ENCODE measurements around the gene FHIT. TPM values are rescaled to one million over a fixed set of nuclear protein-coding genes. Genes with fewer than 3 reads are reported as not detected.

FHIT gene
- total RNA-seq, 2 donors from 2014 or later: 6.8 to 12.3 TPM

- TF ChIP-seq CTCF (conservative IDR thresholded peaks at IDR 0.05): no peak
- no peak for DNase-seq
- Histone ChIP-seq H3K27me3 (ENCODE audit: control insufficient read depth, insufficient read depth, low read length, poor library complexity, severe bottlenecking) (no peaks in the 10 kb centered on the region), H3K4me1 (ENCODE audit: control insufficient read depth, insufficient read depth, low read length) (peaks cover 7% of the 10 kb centered on the region), H3K4me3 (ENCODE audit: low read length) (no peak overlapping the region), H3K36me3 (ENCODE audit: control insufficient read depth, insufficient read depth, low read length) (no peaks in the 10 kb centered on the region), H3K9ac (ENCODE audit: extremely low read depth, low read length, poor library complexity, severe bottlenecking) (no peak overlapping the region), H3K9me3 (ENCODE audit: control insufficient read depth, low read length) (no peaks in the 10 kb centered on the region), H3K27ac (ENCODE audit: low read depth, low read length) (no peak overlapping the region)
- H3K4me3 Mint-ChIP-seq: no peak overlapping the region
- no peak overlapping the region for H3K27ac Mint-ChIP-seq
- WGBS, 2 experiments (ENCODE audit: insufficient coverage in 1 of 2, insufficient read length in 1 of 2): 90 to 100% methylated on average over 1 of the region's 1 CpG
- no peaks in the 10 kb centered on the region for H3K36me3 Mint-ChIP-seq (ENCODE audit: low read depth)
- H3K4me1 Mint-ChIP-seq: peaks cover 30% of the 10 kb centered on the region
- H3K9me3 Mint-ChIP-seq: no peaks in the 10 kb centered on the region
- no peaks in the 10 kb centered on the region for H3K27me3 Mint-ChIP-seq (ENCODE audit: insufficient read depth)
Observed at GRCh38 chr3:59758672-59759071, 1492.6 kb downstream of the FHIT start.

- peaks cover 30% of the 10 kb centered on the region for H3K4me1 Mint-ChIP-seq
- 90 to 91% methylated on average over 5 of the region's 5 CpGs for WGBS, 2 experiments (ENCODE audit: insufficient coverage in 1 of 2, insufficient read length in 1 of 2)
- no peak overlapping the region for H3K4me3 Mint-ChIP-seq
- DNase-seq: no peak
- H3K27me3 Mint-ChIP-seq (ENCODE audit: insufficient read depth): peaks cover 2% of the 10 kb centered on the region
- H3K9ac ChIP-seq (ENCODE audit: extremely low read depth, low read length, poor library complexity, severe bottlenecking): no peak overlapping the region
- no peaks in the 10 kb centered on the region for H3K36me3 Mint-ChIP-seq (ENCODE audit: low read depth)
- no peaks in the 10 kb centered on the region for H3K36me3 ChIP-seq (ENCODE audit: control insufficient read depth, insufficient read depth, low read length)
- no peak for TF ChIP-seq CTCF (conservative IDR thresholded peaks at IDR 0.05)
- peaks cover 7% of the 10 kb centered on the region for H3K4me1 ChIP-seq (ENCODE audit: control insufficient read depth, insufficient read depth, low read length)
- no peaks in the 10 kb centered on the region for H3K27me3 ChIP-seq (ENCODE audit: control insufficient read depth, insufficient read depth, low read length, poor library complexity, severe bottlenecking)
- no peaks in the 10 kb centered on the region for H3K9me3 Mint-ChIP-seq
- no peak overlapping the region for H3K27ac ChIP-seq (ENCODE audit: low read depth, low read length)
- no peaks in the 10 kb centered on the region for H3K9me3 ChIP-seq (ENCODE audit: control insufficient read depth, low read length)
- H3K27ac Mint-ChIP-seq: no peak overlapping the region
- H3K4me3 ChIP-seq (ENCODE audit: low read length): no peak overlapping the region
Observed at GRCh38 chr3:59756934-59757333, 1494.3 kb downstream of the FHIT start.

GRCh38 chr3:59754456-59755129, 1496.7 kb downstream of the FHIT start:
- DNase-seq: no peak
- no peak overlapping the region for H3K4me3 ChIP-seq (ENCODE audit: low read length)
- TF ChIP-seq CTCF (conservative IDR thresholded peaks at IDR 0.05): no peak
- no peak overlapping the region for H3K9ac ChIP-seq (ENCODE audit: extremely low read depth, low read length, poor library complexity, severe bottlenecking)
- peaks cover 7% of the 10 kb centered on the region for H3K4me1 ChIP-seq (ENCODE audit: control insufficient read depth, insufficient read depth, low read length)
- 94 to 95% methylated on average over 2 to 4 of the region's 4 CpGs for WGBS, 2 experiments (ENCODE audit: insufficient coverage in 1 of 2, insufficient read length in 1 of 2)
- Mint-ChIP-seq H3K4me3 (no peak overlapping the region), H3K36me3 (ENCODE audit: low read depth) (no peaks in the 10 kb centered on the region), H3K9me3 (no peaks in the 10 kb centered on the region), H3K27ac (no peak overlapping the region), H3K27me3 (ENCODE audit: insufficient read depth) (peaks cover 6% of the 10 kb centered on the region), H3K4me1 (peaks cover 30% of the 10 kb centered on the region)
- no peak overlapping the region for H3K27ac ChIP-seq (ENCODE audit: low read depth, low read length)
- H3K9me3 ChIP-seq (ENCODE audit: control insufficient read depth, low read length): no peaks in the 10 kb centered on the region
- no peaks in the 10 kb centered on the region for H3K36me3 ChIP-seq (ENCODE audit: control insufficient read depth, insufficient read depth, low read length)
- H3K27me3 ChIP-seq (ENCODE audit: control insufficient read depth, insufficient read depth, low read length, poor library complexity, severe bottlenecking): no peaks in the 10 kb centered on the region
